ENCODE measurements around the gene GABRP.

The GABRP gene

GRCh38 chr5:170783498-170784247 lies at the start of gene GABRP:
Gene GABRP (plus strand): TSS chr5:170783725. CDS start chr5:170788616, 4,891 bp downstream.
- in situ Hi-C loops (cut with HindIII; ENCODE audit: low sequenced_read_pairs): no loop called here

- in situ Hi-C loops (cut with HindIII; ENCODE audit: low sequenced_read_pairs): loop anchor here (5.0 kb wide), 1 partner anchor 55 kb away; no protein-coding TSS in a partner anchor
Observed at GRCh38 chr5:170736966-170737365, 46.6 kb upstream of the GABRP start.

- in situ Hi-C loops (cut with HindIII; ENCODE audit: low sequenced_read_pairs): loop anchor here (5.0 kb wide), 1 partner anchor 55 kb away; no protein-coding TSS in a partner anchor
Observed at GRCh38 chr5:170737591-170737990, 45.9 kb upstream of the GABRP start.

GRCh38 chr5:170738840-170739239 lies 44.7 kb upstream of the GABRP start:
- in situ Hi-C loops (cut with HindIII; ENCODE audit: low sequenced_read_pairs): loop anchor here (5.0 kb wide), 1 partner anchor 53 kb away; no protein-coding TSS in a partner anchor

- in situ Hi-C loops (cut with HindIII; ENCODE audit: low sequenced_read_pairs): loop anchor here (5.0 kb wide), 1 partner anchor 53 kb away; no protein-coding TSS in a partner anchor
Observed at GRCh38 chr5:170739446-170739845, 44.1 kb upstream of the GABRP start.

GRCh38 chr5:170740551-170741205 lies 42.8 kb upstream of the GABRP start:
- in situ Hi-C loops (cut with HindIII; ENCODE audit: low sequenced_read_pairs): no loop called here

- in situ Hi-C loops (cut with HindIII; ENCODE audit: low sequenced_read_pairs): no loop called here
Observed at GRCh38 chr5:170741801-170742200, 41.7 kb upstream of the GABRP start.

GRCh38 chr5:170743876-170744212 lies 39.7 kb upstream of the GABRP start:
- in situ Hi-C loops (cut with HindIII; ENCODE audit: low sequenced_read_pairs): no loop called here

GRCh38 chr5:170745481-170746071 lies 37.9 kb upstream of the GABRP start:
- in situ Hi-C loops (cut with HindIII; ENCODE audit: low sequenced_read_pairs): no loop called here

GRCh38 chr5:170746075-170746960 lies 37.2 kb upstream of the GABRP start:
- in situ Hi-C loops (cut with HindIII; ENCODE audit: low sequenced_read_pairs): no loop called here

- in situ Hi-C loops (cut with HindIII; ENCODE audit: low sequenced_read_pairs): no loop called here
Observed at GRCh38 chr5:170746961-170747340, 36.6 kb upstream of the GABRP start.

- in situ Hi-C loops (cut with HindIII; ENCODE audit: low sequenced_read_pairs): no loop called here
Observed at GRCh38 chr5:170747357-170747756, 36.2 kb upstream of the GABRP start.

- in situ Hi-C loops (cut with HindIII; ENCODE audit: low sequenced_read_pairs): no loop called here
Observed at GRCh38 chr5:170747851-170748250, 35.7 kb upstream of the GABRP start.

GRCh38 chr5:170748951-170749471 lies 34.5 kb upstream of the GABRP start:
- in situ Hi-C loops (cut with HindIII; ENCODE audit: low sequenced_read_pairs): no loop called here

- in situ Hi-C loops (cut with HindIII; ENCODE audit: low sequenced_read_pairs): no loop called here
Observed at GRCh38 chr5:170749911-170750431, 33.6 kb upstream of the GABRP start.

GRCh38 chr5:170750791-170751190 lies 32.7 kb upstream of the GABRP start:
- in situ Hi-C loops (cut with HindIII; ENCODE audit: low sequenced_read_pairs): no loop called here

GRCh38 chr5:170751631-170752030 lies 31.9 kb upstream of the GABRP start:
- in situ Hi-C loops (cut with HindIII; ENCODE audit: low sequenced_read_pairs): no loop called here

GRCh38 chr5:170752257-170753215 lies 31.0 kb upstream of the GABRP start:
- in situ Hi-C loops (cut with HindIII; ENCODE audit: low sequenced_read_pairs): no loop called here

GRCh38 chr5:170753311-170753710 lies 30.2 kb upstream of the GABRP start:
- in situ Hi-C loops (cut with HindIII; ENCODE audit: low sequenced_read_pairs): no loop called here
